NCI-H460 (cell line): ENCODE measurements around the gene DUSP23. TPM values are rescaled to one million over a fixed set of nuclear protein-coding genes. Genes with fewer than 3 reads are reported as not detected.

Experiments used
- DNase-seq: peaks from one replicate; pipeline ENCODE4 v3.0.0-alpha.2; 2016; ENCODE audit warnings: low read depth; ENCODE audit errors: extremely low read depth
- total RNA-seq: library from RNA; depleted of rRNA; stranded (reverse); fragments of >200 nt; shearing (Covaris generic); gene quantifications from 2 replicates; pipeline ENCODE4 v1.2.3, GENCODE V29; 2014; rRNA removed

Gene DUSP23
- total RNA-seq, 1 experiment from 2014 or later: 4.8 TPM

- DNase-seq: no peak
Observed at GRCh38 chr1:159827102-159827490, 46.3 kb downstream of the DUSP23 start.

DNA sequence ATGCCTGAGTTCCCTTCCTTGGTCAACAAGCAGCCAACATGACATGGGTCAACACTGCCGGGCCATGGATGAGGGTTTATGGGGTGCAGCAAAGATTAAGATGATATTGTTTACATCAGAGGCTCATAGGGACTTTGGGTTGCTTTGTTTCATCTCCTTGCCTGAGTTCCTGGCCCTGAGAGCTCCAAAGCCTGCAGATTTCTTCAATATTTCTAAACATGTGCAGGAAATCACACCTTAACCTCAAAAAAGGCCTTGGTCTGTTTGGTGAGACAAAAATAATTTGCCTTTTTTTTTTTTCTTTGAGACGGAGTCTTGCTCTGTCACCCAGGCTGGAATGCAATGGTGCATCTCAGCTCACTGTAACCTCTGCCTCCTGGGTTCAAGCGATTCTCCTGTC, 46.8 kb downstream of the DUSP23 start:
- no peak for DNase-seq

DNA sequence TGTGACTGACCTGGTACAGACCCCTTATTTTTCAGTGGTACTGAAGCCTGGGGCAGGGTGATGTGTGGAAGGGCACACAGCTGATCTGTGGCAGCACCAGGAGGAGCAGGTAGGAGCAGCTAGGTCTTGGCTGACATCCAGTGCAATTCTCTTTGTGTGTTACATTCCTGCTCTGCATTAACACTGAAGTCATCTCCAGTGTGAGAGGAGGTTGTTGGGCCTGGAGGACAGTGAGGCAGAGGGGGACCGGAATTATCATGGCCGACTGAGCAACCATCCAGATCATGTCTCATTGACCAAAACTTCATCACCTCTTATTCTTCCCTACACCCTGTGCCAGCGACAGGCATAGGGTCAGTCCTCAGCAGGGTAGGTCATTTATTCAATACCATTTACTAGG, 47.4 kb downstream of the DUSP23 start:
- no peak for DNase-seq

GRCh38 chr1:159828581-159829272, 48.0 kb downstream of the DUSP23 start:
- DNase-seq: no peak

DNA sequence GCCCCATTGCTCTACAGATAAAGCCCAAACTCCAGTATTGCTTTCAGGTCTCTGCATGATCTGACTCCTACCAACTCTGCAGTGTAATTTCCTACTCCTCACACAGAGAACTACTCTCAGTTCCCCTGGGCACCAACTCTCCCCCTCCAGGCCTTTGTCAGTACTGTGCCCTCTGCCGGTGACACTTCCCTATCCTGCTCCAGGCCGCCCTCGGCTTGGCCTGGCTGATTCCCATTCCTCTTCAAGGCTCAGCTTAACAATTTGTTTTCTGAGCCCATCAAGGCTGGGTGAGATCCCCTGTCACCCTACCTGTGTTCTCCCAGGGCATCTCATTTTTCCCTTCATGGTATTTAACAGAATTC, 48.5 kb downstream of the DUSP23 start:
- peak; percentile 13 for DNase-seq

- DNase-seq: no peak
Observed at GRCh38 chr1:159829822-159830465, 49.2 kb downstream of the DUSP23 start.

DNA sequence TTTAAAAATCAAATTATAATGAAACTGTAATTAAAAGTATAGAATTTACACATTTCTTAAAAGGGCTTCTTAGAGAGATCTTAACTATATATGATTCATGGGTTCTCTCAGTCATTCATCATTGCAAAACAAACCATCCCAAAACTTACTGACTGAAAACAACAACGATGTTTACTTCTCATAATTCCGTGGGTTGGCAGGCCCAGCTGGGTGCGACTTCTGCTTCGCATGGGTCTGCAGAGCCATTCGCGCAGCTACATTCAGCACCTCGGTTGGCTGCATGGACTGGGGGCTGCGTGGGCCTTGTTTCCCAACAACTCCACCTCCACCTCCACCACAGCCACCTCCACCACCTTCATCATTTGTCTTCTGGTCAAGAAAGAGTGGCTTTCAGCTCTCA, 50.0 kb downstream of the DUSP23 start:
- no peak for DNase-seq

DNA sequence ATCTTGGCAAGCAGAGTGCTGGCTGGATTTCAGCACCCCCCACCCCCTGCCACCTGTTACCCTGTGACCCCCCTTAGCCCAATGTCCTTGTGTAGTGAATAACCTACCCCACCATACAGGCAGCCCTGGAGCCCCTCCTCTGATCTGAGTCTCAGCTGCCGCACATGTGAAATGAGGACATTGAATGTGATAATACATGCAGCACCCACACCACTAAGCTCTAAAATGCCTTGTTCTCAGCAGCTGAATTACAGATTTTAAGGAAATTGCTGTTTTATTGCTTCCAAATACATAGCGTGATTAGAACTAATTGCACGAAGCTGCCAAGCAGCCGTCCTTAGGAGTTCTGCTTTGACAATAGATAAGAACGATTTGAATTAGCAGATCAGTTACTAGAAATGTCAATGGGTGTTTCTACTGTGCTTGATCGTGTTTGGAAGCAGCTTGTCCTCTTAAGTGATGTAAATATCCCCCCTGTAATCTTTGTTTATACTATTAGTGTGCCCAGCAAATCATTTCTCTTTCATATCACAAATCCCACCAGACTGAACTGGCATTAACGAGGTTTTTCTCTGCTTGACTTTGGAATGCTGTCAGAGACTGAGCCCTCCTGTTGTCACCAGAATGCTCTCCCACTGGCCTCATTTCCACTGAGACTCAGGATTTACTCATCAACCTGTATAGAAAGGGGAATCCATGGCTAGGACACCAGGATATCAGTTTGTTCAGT, 50.8 kb downstream of the DUSP23 start:
- no peak for DNase-seq

Other genes with a start within 250 kb of the DUSP23 start
- gene OR10J5, start 245.0 kb upstream of the DUSP23 start, total RNA-seq: not detected in 2 replicates
- gene APCS, start 193.1 kb upstream of the DUSP23 start, total RNA-seq: not detected in 2 replicates
- gene CRP, start 66.4 kb upstream of the DUSP23 start, total RNA-seq: not detected in 2 replicates
- gene FCRL6, start 21.4 kb downstream of the DUSP23 start, total RNA-seq: not detected in 2 replicates
- gene SLAMF8, start 45.9 kb downstream of the DUSP23 start, total RNA-seq: not detected in 2 replicates
- 0.05 TPM in 1 of 2 replicates, not detected in the other for gene VSIG8, start 81.7 kb downstream of the DUSP23 start, total RNA-seq
- 0.35 TPM in 1 of 2 replicates, not detected in the other for gene CFAP45, start 119.2 kb downstream of the DUSP23 start, total RNA-seq
- gene TAGLN2, start 144.5 kb downstream of the DUSP23 start, total RNA-seq: 137 and 138 TPM in 2 replicates
- not detected in 2 replicates for gene IGSF9, start 164.7 kb downstream of the DUSP23 start, total RNA-seq
- not detected in 2 replicates for gene SLAMF9, start 173.3 kb downstream of the DUSP23 start, total RNA-seq